ENCODE measurements around the gene KCNQ1OT1.

GRCh38 chr11:2704896-2705606, 5.3 kb upstream of the KCNQ1OT1 start:
- TF ChIP-seq CTCF (conservative IDR thresholded peaks at IDR 0.05 in 1 of 2, IDR thresholded peaks at IDR 0.05 in 1 of 2; ENCODE audit: extremely low read depth in 1 of 2, insufficient read depth in 1 of 2, low read depth in 1 of 2, low read length in 2 of 2) (no peak), EZH2 (IDR thresholded peaks at IDR 0.05; ENCODE audit: borderline replicate concordance, low read length) (no peak)

All from mammary epithelial cell (primary cell).